GM12874 (cell line): ENCODE measurements around the gene TMEM221.

Experiments used
- CTCF ChIP-seq: IDR thresholded peaks from 2 replicates; pipeline ENCODE4 v1.5.1; 2011; ENCODE audit warnings: low read depth, mild to moderate bottlenecking, control low read depth, low read length, moderate library complexity; ENCODE audit not compliant: insufficient read depth

TMEM221 gene

GRCh38 chr19:17469481-17470067, 21.1 kb upstream of the TMEM221 start:
- no peak for TF ChIP-seq CTCF

GRCh38 chr19:17469092-17469480, 20.6 kb upstream of the TMEM221 start:
- TF ChIP-seq CTCF = no peak

GRCh38 chr19:17468302-17469091, 20.0 kb upstream of the TMEM221 start:
- no peak for TF ChIP-seq CTCF

GRCh38 chr19:17467471-17468301, 19.2 kb upstream of the TMEM221 start:
- TF ChIP-seq CTCF = no peak

- TF ChIP-seq CTCF = no peak
Measured at GRCh38 chr19:17466487-17466850, 18.0 kb upstream of the TMEM221 start.

GRCh38 chr19:17460372-17461230, 12.1 kb upstream of the TMEM221 start, which contains the start of gene NXNL1:
NXNL1 (minus strand) TSS chr19:17460926; CDS start chr19:17460869, 57 bp downstream.
- no peak for TF ChIP-seq CTCF
